HEK293T (cell line): ENCODE data around the gene SYNE1.

Source experiments
- BHLHE40 ChIP-seq: fragments of 450-650 bp; IDR thresholded peaks from 2 replicates; pipeline ENCODE4 v1.6.1; 2016; ENCODE audit warnings: mild to moderate bottlenecking, moderate library complexity, borderline replicate concordance
- CTBP1 ChIP-seq: fragments of 450-650 bp; IDR thresholded peaks from 2 replicates; pipeline ENCODE4 v1.6.1; 2016; ENCODE audit warnings: borderline replicate concordance
- ELF4 ChIP-seq: fragments of 450-650 bp; IDR thresholded peaks from 2 replicates; pipeline ENCODE4 v1.6.1; 2017; ENCODE audit warnings: antibody characterized with exemption
- FOXA1 ChIP-seq: fragments of 450-650 bp; IDR thresholded peaks from 2 replicates; pipeline ENCODE4 v1.6.1; 2016; ENCODE audit warnings: mild to moderate bottlenecking
- FOXM1 ChIP-seq: fragments of 450-650 bp; IDR thresholded peaks from 2 replicates; pipeline ENCODE4 v1.6.1; 2017; ENCODE audit warnings: mild to moderate bottlenecking, borderline replicate concordance
- LEF1 ChIP-seq: fragments of 450-650 bp; IDR thresholded peaks from 2 replicates; pipeline ENCODE4 v1.6.1; 2017; ENCODE audit warnings: mild to moderate bottlenecking, borderline replicate concordance
- NFRKB ChIP-seq: fragments of 450-650 bp; IDR thresholded peaks from 2 replicates; pipeline ENCODE4 v1.6.1; 2016; ENCODE audit warnings: mild to moderate bottlenecking, moderate library complexity
- SUZ12 ChIP-seq: fragments of 450-650 bp; IDR thresholded peaks from 2 replicates; pipeline ENCODE4 v1.6.1; 2016; ENCODE audit warnings: mild to moderate bottlenecking
- TARDBP ChIP-seq: fragments of 450-650 bp; IDR thresholded peaks from 2 replicates; pipeline ENCODE4 v1.6.1; 2016
- ZNF384 ChIP-seq: fragments of 450-650 bp; IDR thresholded peaks from 2 replicates; pipeline ENCODE4 v1.6.1; 2016

GRCh38 chr6:152557502-152557901 is 79.7 kb downstream of the SYNE1 start:
- TF ChIP-seq FOXA1: no peak
- TF ChIP-seq ZNF384: no peak
- no peak for TF ChIP-seq FOXM1
- TF ChIP-seq LEF1: no peak
- no peak for TF ChIP-seq BHLHE40
- no peak for TF ChIP-seq TARDBP
- TF ChIP-seq CTBP1: no peak
- TF ChIP-seq NFRKB: no peak
- TF ChIP-seq ELF4: no peak
- TF ChIP-seq SUZ12: no peak
